Kidney glomerular epithelial cell (primary cell): ENCODE data around the gene GP9.
"Not testable (repeated sequence)": the region's sequence is repeated elsewhere in the genome, so short reads cannot be mapped to it uniquely, and the experiment has no call there.

Experiments used
- DNase-seq: peaks from one replicate; lab custom pipeline; 2025; lab: John Stamatoyannopoulos, UW

Gene GP9

GRCh38 chr3:129070086-129070885 lies 9.7 kb downstream of the GP9 start:
- no peak for DNase-seq

GRCh38 chr3:129077222-129077621 lies 16.6 kb downstream of the GP9 start:
- DNase-seq: no peak

- DNase-seq: no peak
Observed at GRCh38 chr3:129078510-129078909, 17.9 kb downstream of the GP9 start.

GRCh38 chr3:129081503-129081902 lies 20.9 kb downstream of the GP9 start:
- no peak for DNase-seq

GRCh38 chr3:129082026-129082425 lies 21.4 kb downstream of the GP9 start:
- no peak for DNase-seq

GRCh38 chr3:129084501-129084900 lies 23.9 kb downstream of the GP9 start:
- no peak for DNase-seq

GRCh38 chr3:129085165-129085715 lies 24.7 kb downstream of the GP9 start:
- no peak for DNase-seq

GRCh38 chr3:129085818-129086217 lies 25.2 kb downstream of the GP9 start:
- DNase-seq: no peak

- no peak for DNase-seq
Observed at GRCh38 chr3:129087138-129087702, 26.6 kb downstream of the GP9 start.

- not testable (repeated sequence) for DNase-seq
Observed at GRCh38 chr3:129087904-129088303, 27.3 kb downstream of the GP9 start.

- not testable (repeated sequence) for DNase-seq
Observed at GRCh38 chr3:129088312-129088711, 27.7 kb downstream of the GP9 start.

- no peak for DNase-seq
Observed at GRCh38 chr3:129095285-129095684, 34.7 kb downstream of the GP9 start.

GRCh38 chr3:129100274-129100673 lies 39.7 kb downstream of the GP9 start:
- DNase-seq: no peak

- DNase-seq: no peak
Observed at GRCh38 chr3:129101370-129102138, 41.0 kb downstream of the GP9 start.

GRCh38 chr3:129103296-129103695 lies 42.7 kb downstream of the GP9 start:
- DNase-seq: no peak

GRCh38 chr3:129104051-129104450 lies 43.5 kb downstream of the GP9 start:
- no peak for DNase-seq

GRCh38 chr3:129104498-129105079 lies 44.0 kb downstream of the GP9 start:
- DNase-seq: no peak

GRCh38 chr3:129105862-129106261 lies 45.3 kb downstream of the GP9 start:
- no peak for DNase-seq

GRCh38 chr3:129106320-129106719 lies 45.7 kb downstream of the GP9 start:
- no peak for DNase-seq

GRCh38 chr3:129106866-129107565 lies 46.4 kb downstream of the GP9 start:
- DNase-seq: no peak

- no peak for DNase-seq
Observed at GRCh38 chr3:129107793-129108192, 47.2 kb downstream of the GP9 start.
